Measurements from ENCODE around the gene FOXG1.

The FOXG1 gene
- 0 to 0.99 (median 0) reads per million in 17 experiments for total RNA-seq

- DNase-seq = no peak
These were observed at the start of gene FOXG1 for GRCh38 chr14:28766469-28766955. Gene FOXG1 (plus strand): TSS chr14:28766787. CDS start chr14:28767280, 493 bp downstream.

GRCh38 chr14:28719130-28719529, 47.5 kb upstream of the FOXG1 start:
- no peak for DNase-seq

GRCh38 chr14:28731358-28731757, 35.2 kb upstream of the FOXG1 start:
- DNase-seq = no peak

- DNase-seq = no peak
These were observed 24.3 kb upstream of the FOXG1 start for GRCh38 chr14:28742171-28742846.

- no peak for DNase-seq
These were observed 22.5 kb upstream of the FOXG1 start for GRCh38 chr14:28744126-28744525.

GRCh38 chr14:28745176-28745575, 21.4 kb upstream of the FOXG1 start:
- no peak for DNase-seq

GRCh38 chr14:28746247-28746646, 20.3 kb upstream of the FOXG1 start:
- DNase-seq = no peak

GRCh38 chr14:28751467-28752058, 15.0 kb upstream of the FOXG1 start:
- DNase-seq = peak; percentile 38 to 47 (median 42)

GRCh38 chr14:28754209-28754985, 12.2 kb upstream of the FOXG1 start:
- DNase-seq = peak; percentile 56 to 72 (median 62)

- DNase-seq = no peak
These were observed 11.3 kb upstream of the FOXG1 start for GRCh38 chr14:28755198-28755815.

- DNase-seq = no peak
These were observed 10.7 kb upstream of the FOXG1 start for GRCh38 chr14:28755884-28756268.

GRCh38 chr14:28756269-28756883, 10.2 kb upstream of the FOXG1 start:
- no peak for DNase-seq

- DNase-seq = peak; percentile 17 to 41 (median 30)
These were observed 9.6 kb upstream of the FOXG1 start for GRCh38 chr14:28756884-28757570.

GRCh38 chr14:28757786-28758185, 8.8 kb upstream of the FOXG1 start:
- no peak for DNase-seq

GRCh38 chr14:28758253-28758884, 8.2 kb upstream of the FOXG1 start:
- no peak for DNase-seq

- DNase-seq = no peak
These were observed 7.5 kb upstream of the FOXG1 start for GRCh38 chr14:28758885-28759652.

- DNase-seq = no peak
These were observed 6.8 kb upstream of the FOXG1 start for GRCh38 chr14:28759653-28760313.

- DNase-seq = no peak
These were observed 6.1 kb upstream of the FOXG1 start for GRCh38 chr14:28760431-28760996.

- no peak for DNase-seq
These were observed 4.9 kb upstream of the FOXG1 start for GRCh38 chr14:28761438-28762291.

Measured in suppressor macrophage (primary cell).